NT2/D1 (cell line): ENCODE measurements around the gene LRP6.

Experiments
- SUZ12 ChIP-seq: IDR thresholded peaks from 2 replicates; pipeline ENCODE4 v1.6.1; 2011; ENCODE audit not compliant: insufficient read length, insufficient read depth; ENCODE audit errors: extremely low read depth
- YY1 ChIP-seq: IDR thresholded peaks from 2 replicates; pipeline ENCODE4 v1.6.1; 2011; ENCODE audit not compliant: insufficient read length, insufficient read depth
- ZNF274 ChIP-seq: IDR thresholded peaks from 2 replicates; pipeline ENCODE4 v1.6.1; 2011; ENCODE audit warnings: mild to moderate bottlenecking, low read depth, low read length

- TF ChIP-seq YY1, result no peak
- TF ChIP-seq SUZ12, result no peak
- TF ChIP-seq ZNF274, result no peak
These were observed 140.3 kb downstream of the LRP6 start for GRCh38 chr12:12126551-12126950.
